HepG2 (cell line): Measurements from ENCODE around the gene TPX2. TPM values are rescaled to one million over a fixed set of nuclear protein-coding genes. Genes with fewer than 3 reads are reported as not detected.

Experiments
- BRCA1 ChIP-seq: sonication (generic); formaldehyde crosslinking; IDR thresholded peaks from 2 replicates; pipeline ENCODE4 v1.4.0; 2020; ENCODE audit warnings: missing genetic modification reagents
- CBX2 ChIP-seq, 2 experiments: fragments of 200-600 bp in 1 of 2; sonication (generic); formaldehyde crosslinking in 1 of 2; IDR thresholded peaks; 2 replicates each; pipeline versions ENCODE4 v1.7.0 to v1.8.1; 2018 to 2022; ENCODE audit warnings: low read depth in 2 of 2, low read length in 1 of 2, mild to moderate bottlenecking in 1 of 2, missing genetic modification reagents in 1 of 2
- CC2D1A ChIP-seq: sonication (generic); formaldehyde crosslinking; IDR thresholded peaks from 2 replicates; pipeline ENCODE4 v1.8.1; 2023; ENCODE audit warnings: mild to moderate bottlenecking, missing genetic modification reagents
- EP300 ChIP-seq, 3 experiments: sonication (generic) in 1 of 3; formaldehyde crosslinking in 1 of 3; IDR thresholded peaks; 2 replicates each; pipeline versions ENCODE4 v1.5.1 to v1.6.1; 2011 to 2020; ENCODE audit warnings: low read depth in 2 of 3, low read length in 2 of 3, borderline replicate concordance in 1 of 3, improper control_type of control experiment in 1 of 3, mild to moderate bottlenecking in 1 of 3, missing genetic modification reagents in 1 of 3, moderate library complexity in 1 of 3
- ERF ChIP-seq: IDR thresholded peaks from 2 replicates; pipeline ENCODE4 v1.6.1; 2018; ENCODE audit warnings: missing biosample characterization, missing genetic modification reagents
- HNRNPUL1 ChIP-seq: fragments of 200-400 bp; formaldehyde crosslinking; IDR thresholded peaks from 2 replicates; pipeline ENCODE4 v1.6.1; 2017; ENCODE audit warnings: low read depth, mild to moderate bottlenecking, low read length, moderate library complexity
- HOXA7 ChIP-seq: sonication (generic); formaldehyde crosslinking; IDR thresholded peaks from 2 replicates; pipeline ENCODE4 v1.8.1; 2022; ENCODE audit warnings: mild to moderate bottlenecking, missing genetic modification reagents, moderate library complexity
- MEF2D ChIP-seq: sonication (generic); formaldehyde crosslinking; IDR thresholded peaks from 2 replicates; pipeline ENCODE4 v1.5.1; 2020; ENCODE audit warnings: mild to moderate bottlenecking, missing genetic modification reagents
- SALL1 ChIP-seq: sonication (generic); formaldehyde crosslinking; IDR thresholded peaks from 2 replicates; pipeline ENCODE4 v1.8.0; 2022; ENCODE audit warnings: mild to moderate bottlenecking, missing genetic modification reagents
- SMARCC2 ChIP-seq: fragments of 450-650 bp; IDR thresholded peaks from 2 replicates; pipeline ENCODE4 v1.6.1; 2017; ENCODE audit warnings: antibody characterized with exemption, mild to moderate bottlenecking
- ZNF431 ChIP-seq: sonication (generic); formaldehyde crosslinking; IDR thresholded peaks from 2 replicates; pipeline ENCODE4 v1.9.0; 2022; ENCODE audit warnings: missing genetic modification reagents, low read depth, mild to moderate bottlenecking, borderline replicate concordance
- ZNF850 ChIP-seq: sonication (generic); formaldehyde crosslinking; conservative IDR thresholded peaks from 2 replicates; pipeline ENCODE4 v1.9.0; 2021; ENCODE audit warnings: mild to moderate bottlenecking, missing genetic modification reagents
- ZNF878 ChIP-seq: sonication (generic); formaldehyde crosslinking; IDR thresholded peaks from 2 replicates; pipeline ENCODE4 v1.8.1; 2023; ENCODE audit warnings: mild to moderate bottlenecking, missing genetic modification reagents, moderate library complexity
- ZSCAN12 ChIP-seq: sonication (generic); formaldehyde crosslinking; IDR thresholded peaks from 2 replicates; pipeline ENCODE4 v1.9.0; 2021; ENCODE audit warnings: mild to moderate bottlenecking, missing genetic modification reagents
- ZSCAN31 ChIP-seq: sonication (generic); formaldehyde crosslinking; IDR thresholded peaks from 2 replicates; pipeline ENCODE4 v1.5.0; 2020; ENCODE audit warnings: low read depth, mild to moderate bottlenecking, missing genetic modification reagents
- ZZZ3 ChIP-seq: sonication (generic); formaldehyde crosslinking; IDR thresholded peaks from 2 replicates; pipeline ENCODE4 v1.4.0; 2020; ENCODE audit warnings: missing genetic modification reagents, mild to moderate bottlenecking, borderline replicate concordance
- polyA plus RNA-seq, 8 experiments: library from polyadenylated mRNA; depleted of rRNA in 3 of 8; stranded (reverse) in 7 of 8; unstranded in 1 of 8; fragments of >200 nt; fragmentation: Illumina TruSeq in 4 of 8; extraction: Trizol in 4 of 8; gene quantifications; 2 replicates each; pipeline versions ENCODE4 v1.2.1 to v1.2.3, GENCODE V29; 2011 to 2016; ENCODE audit warnings: low read depth in 4 of 8, missing spikeins in 1 of 8, mixed read lengths in 1 of 8; ENCODE audit not compliant: insufficient read depth in 1 of 8
- total RNA-seq, 5 experiments: library from RNA; depleted of rRNA; stranded (reverse); fragments of >200 nt; fragmentation: Illumina TruSeq; extraction: Trizol; gene quantifications; 2 replicates each; pipeline ENCODE4 v1.2.3, GENCODE V29; 2016; ENCODE audit warnings: low read depth in 1 of 5
- TF ChIP-seq, protein P1 (sequence below): sonication (generic); formaldehyde crosslinking; IDR thresholded peaks from 2 replicates; pipeline ENCODE4 v1.5.0; 2020; ENCODE audit warnings: mild to moderate bottlenecking, missing genetic modification reagents, borderline replicate concordance
- TF ChIP-seq, protein P2 (sequence below): IDR thresholded peaks from 2 replicates; pipeline ENCODE4 v1.4.0; 2020; ENCODE audit warnings: mild to moderate bottlenecking, missing genetic modification reagents

Gene TPX2
- total and polyA plus RNA-seq, 2 of the 13 experiments (the other 11 are each of a cell fraction or from before 2014, with no cell fraction given): 34.3 to 124 TPM

DNA sequence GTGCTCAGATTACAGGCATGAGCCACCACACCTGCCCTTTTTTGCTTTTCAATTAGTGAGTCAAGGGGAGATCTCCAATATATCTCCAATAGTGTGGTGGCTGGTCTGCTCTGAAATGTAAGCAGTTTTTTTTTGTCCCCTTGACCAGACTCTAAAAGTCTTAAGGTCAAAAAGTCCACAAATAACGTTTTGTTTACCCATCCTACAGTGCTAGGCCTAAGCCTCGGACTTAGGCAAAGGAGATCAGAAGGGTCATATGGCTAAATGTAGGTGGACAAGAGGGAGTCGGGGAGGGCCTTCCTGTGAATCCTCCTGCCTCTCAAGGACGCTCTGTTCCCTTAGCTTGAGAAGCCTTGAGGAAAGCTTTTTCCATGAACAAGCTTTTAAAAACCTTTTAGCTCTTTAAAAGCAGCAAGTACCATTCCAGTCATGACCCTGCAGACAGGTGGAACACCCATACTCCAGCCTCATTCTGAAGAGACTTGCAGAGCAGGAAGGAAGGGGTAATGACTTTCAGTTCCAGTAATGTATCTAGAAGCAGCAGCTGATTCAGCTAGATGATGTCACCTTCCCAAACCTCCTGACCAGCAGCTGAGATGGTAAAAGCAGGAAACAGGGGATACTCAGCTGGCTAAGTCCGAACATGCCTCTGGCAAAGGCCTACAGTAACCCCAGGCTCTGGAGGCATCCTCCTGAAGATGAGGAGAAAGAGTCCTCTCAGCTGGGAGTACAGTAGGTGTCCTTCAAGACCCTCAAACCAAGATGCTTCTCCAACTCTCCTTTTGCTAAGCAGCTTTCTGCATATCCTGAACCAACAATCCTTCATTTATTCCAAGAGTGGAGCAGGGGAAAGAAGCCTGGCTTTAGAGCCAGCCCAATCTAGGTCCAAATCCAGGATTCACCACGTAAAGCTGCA lies 40.0 kb upstream of the TPX2 start (continued):
- TF ChIP-seq, protein P1, sequence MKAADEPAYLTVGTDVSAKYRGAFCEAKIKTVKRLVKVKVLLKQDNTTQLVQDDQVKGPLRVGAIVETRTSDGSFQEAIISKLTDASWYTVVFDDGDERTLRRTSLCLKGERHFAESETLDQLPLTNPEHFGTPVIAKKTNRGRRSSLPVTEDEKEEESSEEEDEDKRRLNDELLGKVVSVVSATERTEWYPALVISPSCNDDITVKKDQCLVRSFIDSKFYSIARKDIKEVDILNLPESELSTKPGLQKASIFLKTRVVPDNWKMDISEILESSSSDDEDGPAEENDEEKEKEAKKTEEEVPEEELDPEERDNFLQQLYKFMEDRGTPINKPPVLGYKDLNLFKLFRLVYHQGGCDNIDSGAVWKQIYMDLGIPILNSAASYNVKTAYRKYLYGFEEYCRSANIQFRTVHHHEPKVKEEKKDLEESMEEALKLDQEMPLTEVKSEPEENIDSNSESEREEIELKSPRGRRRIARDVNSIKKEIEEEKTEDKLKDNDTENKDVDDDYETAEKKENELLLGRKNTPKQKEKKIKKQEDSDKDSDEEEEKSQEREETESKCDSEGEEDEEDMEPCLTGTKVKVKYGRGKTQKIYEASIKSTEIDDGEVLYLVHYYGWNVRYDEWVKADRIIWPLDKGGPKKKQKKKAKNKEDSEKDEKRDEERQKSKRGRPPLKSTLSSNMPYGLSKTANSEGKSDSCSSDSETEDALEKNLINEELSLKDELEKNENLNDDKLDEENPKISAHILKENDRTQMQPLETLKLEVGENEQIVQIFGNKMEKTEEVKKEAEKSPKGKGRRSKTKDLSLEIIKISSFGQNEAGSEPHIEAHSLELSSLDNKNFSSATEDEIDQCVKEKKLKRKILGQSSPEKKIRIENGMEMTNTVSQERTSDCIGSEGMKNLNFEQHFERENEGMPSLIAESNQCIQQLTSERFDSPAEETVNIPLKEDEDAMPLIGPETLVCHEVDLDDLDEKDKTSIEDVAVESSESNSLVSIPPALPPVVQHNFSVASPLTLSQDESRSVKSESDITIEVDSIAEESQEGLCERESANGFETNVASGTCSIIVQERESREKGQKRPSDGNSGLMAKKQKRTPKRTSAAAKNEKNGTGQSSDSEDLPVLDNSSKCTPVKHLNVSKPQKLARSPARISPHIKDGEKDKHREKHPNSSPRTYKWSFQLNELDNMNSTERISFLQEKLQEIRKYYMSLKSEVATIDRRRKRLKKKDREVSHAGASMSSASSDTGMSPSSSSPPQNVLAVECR (CRISPR knock-in tag): peak; percentile 52; the same call in 1 of the 2 replicates
- TF ChIP-seq ZSCAN12 (CRISPR knock-in tag) (no peak), ZNF850 (CRISPR knock-in tag) (no peak), SALL1 (CRISPR knock-in tag) (peak; percentile 75), CBX2 (IDR thresholded peaks at IDR 0.05; ENCODE audit: low read depth, low read length) (no peak), CBX2 (CRISPR knock-in tag; IDR thresholded peaks at IDR 0.05; ENCODE audit: low read depth) (no peak), MEF2D (peak; percentile 12), ZNF878 (peak; percentile 68; the same call in 1 of the 2 replicates), HNRNPUL1 (no peak), BRCA1 (no peak), ZNF431 (CRISPR knock-in tag) (0 out of 2 replicates have a peak, but pooled peaks have one; percentile 13), CC2D1A (no peak), ZZZ3 (CRISPR knock-in tag) (no peak), SMARCC2 (no peak), HOXA7 (CRISPR knock-in tag) (no peak), EP300 (IDR thresholded peaks at IDR 0.05; ENCODE audit: low read depth in 2 of 2, low read length in 2 of 2) (peak in 1 of 2 experiments; percentile 71; a peak in 2 of 4 replicates), EP300 (CRISPR knock-in tag; IDR thresholded peaks at IDR 0.05; ENCODE audit: borderline replicate concordance) (peak; percentile 5; the same call in 1 of the 2 replicates), ZSCAN31 (CRISPR knock-in tag) (no peak), ERF (CRISPR knock-in tag) (peak; percentile 60; the same call in 1 of the 2 replicates)
- TF ChIP-seq, protein P2, sequence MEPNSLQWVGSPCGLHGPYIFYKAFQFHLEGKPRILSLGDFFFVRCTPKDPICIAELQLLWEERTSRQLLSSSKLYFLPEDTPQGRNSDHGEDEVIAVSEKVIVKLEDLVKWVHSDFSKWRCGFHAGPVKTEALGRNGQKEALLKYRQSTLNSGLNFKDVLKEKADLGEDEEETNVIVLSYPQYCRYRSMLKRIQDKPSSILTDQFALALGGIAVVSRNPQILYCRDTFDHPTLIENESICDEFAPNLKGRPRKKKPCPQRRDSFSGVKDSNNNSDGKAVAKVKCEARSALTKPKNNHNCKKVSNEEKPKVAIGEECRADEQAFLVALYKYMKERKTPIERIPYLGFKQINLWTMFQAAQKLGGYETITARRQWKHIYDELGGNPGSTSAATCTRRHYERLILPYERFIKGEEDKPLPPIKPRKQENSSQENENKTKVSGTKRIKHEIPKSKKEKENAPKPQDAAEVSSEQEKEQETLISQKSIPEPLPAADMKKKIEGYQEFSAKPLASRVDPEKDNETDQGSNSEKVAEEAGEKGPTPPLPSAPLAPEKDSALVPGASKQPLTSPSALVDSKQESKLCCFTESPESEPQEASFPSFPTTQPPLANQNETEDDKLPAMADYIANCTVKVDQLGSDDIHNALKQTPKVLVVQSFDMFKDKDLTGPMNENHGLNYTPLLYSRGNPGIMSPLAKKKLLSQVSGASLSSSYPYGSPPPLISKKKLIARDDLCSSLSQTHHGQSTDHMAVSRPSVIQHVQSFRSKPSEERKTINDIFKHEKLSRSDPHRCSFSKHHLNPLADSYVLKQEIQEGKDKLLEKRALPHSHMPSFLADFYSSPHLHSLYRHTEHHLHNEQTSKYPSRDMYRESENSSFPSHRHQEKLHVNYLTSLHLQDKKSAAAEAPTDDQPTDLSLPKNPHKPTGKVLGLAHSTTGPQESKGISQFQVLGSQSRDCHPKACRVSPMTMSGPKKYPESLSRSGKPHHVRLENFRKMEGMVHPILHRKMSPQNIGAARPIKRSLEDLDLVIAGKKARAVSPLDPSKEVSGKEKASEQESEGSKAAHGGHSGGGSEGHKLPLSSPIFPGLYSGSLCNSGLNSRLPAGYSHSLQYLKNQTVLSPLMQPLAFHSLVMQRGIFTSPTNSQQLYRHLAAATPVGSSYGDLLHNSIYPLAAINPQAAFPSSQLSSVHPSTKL (CRISPR knock-in tag): peak; percentile 84
